Epidermal melanocyte (primary cell): ENCODE measurements around the gene AUTS2.

Experiments used
- DNase-seq: peaks from one replicate; pipeline ENCODE4 v3.0.0; 2011; ENCODE audit warnings: low spot score; ENCODE audit not compliant: insufficient read length

Gene AUTS2

DNA sequence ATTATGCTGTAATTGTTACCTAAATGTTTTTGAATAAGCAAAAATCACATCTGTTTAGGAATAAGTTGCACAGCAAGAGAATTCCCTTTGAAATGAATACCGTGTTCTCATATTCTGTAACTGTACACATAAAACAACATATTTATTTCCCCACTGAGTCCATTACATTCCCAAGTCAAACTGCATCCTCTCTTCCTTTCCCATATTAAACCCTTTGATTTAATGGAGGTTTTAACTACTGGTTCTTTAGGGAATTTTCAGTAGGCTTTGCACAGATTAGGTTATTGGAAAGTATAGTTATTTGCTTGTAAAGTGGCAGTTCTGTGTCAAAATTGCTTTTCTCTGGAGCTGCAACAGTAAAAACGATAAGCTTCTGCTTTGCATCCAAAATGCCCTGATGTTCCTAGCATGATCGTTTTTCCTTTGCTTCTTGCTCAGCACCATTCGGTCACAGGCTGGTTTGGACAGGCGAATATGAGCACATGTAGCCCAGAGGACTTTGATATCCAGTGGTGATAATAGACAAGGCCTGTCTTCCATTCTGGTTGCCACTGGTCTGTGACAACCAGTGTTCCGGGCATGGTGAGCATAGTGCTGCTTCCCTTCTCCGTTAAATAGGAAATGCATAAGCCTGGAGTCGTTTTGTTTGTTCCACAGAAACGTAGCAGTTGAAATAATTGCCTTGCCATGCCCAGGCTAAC is 696.1 kb downstream of the AUTS2 start:
- no peak for DNase-seq

DNA sequence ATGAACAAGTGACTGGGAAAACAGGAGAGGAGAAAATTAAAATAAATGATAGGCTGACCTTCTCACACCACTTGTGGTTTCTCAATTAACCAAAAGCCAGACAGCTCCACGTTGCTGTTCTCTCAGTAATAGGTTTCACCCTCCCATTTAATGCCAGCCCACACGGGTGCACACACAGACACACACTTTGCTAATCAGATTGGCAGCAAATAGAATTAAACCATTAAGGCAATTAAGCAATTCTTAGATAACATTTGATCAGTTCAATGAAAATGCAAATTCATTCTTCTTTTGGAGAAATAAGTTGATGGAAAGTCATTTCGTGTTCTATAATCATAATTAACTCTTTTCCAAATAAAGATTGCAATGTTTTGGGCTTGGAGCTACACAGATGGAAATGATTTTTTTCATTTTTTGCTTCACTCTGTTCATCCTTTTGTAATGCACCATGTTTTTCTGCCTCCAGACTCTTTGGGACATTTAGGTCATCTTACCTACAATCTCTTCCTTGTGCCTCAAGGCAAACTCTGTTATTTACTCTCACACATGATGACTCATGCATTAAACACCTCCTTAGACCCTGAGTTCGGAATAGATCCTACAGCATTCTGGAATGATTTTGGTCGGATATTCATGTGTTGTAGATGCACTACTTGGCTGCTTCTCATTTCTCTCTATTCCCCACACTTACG is 700.7 kb downstream of the AUTS2 start:
- no peak for DNase-seq

DNA sequence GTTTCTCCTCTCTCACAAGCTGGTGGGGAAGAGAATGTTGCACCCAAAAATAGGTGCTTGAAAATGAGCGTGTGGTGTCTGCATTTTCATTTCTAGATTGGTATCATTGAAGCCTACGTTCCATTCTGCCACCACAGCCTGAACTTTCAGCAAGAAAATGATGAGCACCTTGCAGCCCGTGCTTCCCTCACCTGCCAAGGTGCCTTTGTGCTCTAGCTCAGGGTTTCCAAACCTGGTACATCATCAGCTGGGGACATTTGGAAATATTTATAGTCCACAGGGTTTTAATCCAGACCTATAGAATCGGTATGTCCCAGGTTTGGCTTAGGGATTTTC is 701.2 kb downstream of the AUTS2 start:
- DNase-seq: no peak

DNA sequence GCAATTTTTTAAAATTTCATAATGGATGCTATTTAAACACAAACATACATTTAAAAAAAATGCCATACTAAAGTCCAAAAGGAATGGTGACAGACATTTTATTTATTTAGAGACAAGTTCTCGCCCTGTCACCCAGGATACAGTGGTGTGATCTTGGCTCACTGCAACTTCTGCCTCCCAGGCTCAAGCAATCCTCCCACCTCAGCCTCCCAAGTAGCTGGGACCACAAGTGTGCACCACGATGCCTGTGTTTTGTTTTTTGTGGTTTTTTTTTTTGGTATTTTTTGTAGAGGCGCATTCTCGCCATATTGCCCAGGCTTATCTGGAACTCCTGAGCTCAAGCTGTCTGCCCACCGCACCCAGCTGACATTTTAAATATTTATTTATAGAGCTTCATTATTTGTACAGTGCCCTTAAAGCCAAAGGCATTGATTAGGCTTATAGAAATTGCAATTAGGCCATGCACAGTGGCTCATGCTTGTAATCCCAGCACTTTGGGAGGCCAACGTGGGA is 703.5 kb downstream of the AUTS2 start:
- no peak for DNase-seq

DNA sequence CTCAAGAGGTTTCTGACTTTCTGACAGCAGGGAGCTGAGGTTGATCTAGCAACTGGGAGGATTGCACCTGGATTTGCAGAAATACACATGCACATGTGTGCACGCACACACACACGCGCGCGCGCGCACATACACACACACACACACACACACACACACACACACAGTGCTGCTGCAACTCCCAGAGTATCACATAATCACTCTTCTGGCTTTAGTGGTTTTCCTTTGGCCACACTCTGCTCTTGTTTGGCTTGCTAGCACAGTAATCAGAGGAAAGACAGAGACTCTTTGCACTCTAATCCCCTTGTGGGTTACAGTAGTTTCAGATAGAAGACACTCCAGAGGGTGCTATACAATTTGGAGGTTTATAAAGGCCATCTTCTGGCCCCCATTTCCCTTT is 705.0 kb downstream of the AUTS2 start:
- DNase-seq: no peak

DNA sequence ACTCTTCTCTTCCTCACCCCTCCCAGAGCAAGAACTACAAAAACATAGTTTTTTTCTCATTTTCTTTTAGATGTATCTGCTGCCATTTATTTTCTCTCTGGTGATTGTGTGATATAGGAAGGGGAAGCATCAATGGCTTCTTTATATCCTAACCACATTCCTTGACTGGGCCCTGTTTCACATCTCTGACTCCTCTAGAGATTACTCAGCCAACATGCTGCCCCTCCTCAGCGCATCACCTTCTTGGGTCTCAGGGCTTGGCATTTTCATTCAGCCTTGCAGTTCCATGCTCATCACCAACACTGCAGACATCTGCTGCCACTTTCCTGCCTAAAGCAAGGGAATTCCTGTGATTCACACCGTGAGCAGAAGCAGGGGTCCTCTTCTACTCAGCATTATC is 705.5 kb downstream of the AUTS2 start:
- no peak for DNase-seq

DNA sequence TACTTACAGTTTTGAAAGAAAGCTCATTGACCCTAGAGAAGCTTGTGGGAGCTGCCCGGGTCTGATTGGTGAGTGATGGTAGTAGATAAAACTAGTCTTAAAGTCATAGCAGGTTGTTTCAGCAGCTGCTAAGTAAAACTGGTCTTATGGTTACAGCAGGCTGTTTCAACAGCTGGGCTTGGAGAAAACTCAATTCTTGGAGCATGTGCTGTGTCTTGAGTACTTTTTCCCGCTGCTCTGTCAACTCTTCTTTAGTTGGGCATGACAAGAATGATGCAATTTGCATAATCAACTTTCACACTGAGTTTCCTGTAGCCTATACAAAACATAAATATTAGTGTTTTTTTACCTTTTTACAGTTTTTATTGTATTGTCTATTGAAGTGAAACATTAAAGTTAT is 707.9 kb downstream of the AUTS2 start:
- no peak for DNase-seq

DNA sequence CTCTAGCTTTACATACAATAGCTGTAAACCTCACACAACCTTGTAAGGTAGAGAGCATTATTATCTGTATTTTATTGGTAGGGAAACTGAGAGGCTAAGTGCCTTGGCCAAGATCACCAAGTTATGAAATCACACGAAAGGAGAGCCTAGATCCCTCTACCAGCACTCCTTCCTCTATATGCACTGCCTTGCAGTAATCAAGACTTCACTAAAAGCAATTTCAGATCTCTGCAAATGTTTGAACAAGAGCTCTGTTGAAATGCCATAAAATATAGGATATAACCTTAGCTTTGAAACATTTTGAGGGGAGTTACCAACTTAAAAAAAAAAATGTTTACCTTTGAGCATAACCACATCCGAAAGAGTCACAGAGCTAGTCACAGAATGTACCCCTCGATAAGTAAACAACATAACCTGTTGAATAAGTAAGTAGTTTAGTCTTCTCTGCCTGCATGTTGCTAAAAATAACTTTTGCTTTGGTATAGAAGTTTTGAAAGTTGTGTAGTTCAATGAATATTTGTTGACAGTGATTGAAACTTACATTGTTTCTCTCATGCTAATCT is 709.4 kb downstream of the AUTS2 start:
- DNase-seq: no peak

DNA sequence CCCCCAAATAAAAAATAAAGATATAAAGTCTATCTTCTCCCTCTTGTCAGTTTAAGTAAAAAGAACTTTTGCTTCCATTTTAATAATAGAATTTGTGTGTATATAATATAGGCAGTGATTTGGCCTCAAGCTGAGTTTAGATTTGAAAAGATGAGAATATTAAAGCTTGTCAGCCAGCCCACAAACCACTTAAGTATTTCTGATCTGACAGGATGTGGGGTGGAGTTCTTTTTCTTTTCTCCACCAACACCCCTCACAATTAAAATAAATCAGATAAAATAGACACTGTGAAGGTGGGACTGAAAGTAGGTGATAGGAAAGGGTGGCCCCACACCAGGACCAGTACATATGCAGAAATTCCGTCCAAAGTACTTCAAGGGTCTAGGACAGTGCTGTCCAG is 714.1 kb downstream of the AUTS2 start:
- no peak for DNase-seq

DNA sequence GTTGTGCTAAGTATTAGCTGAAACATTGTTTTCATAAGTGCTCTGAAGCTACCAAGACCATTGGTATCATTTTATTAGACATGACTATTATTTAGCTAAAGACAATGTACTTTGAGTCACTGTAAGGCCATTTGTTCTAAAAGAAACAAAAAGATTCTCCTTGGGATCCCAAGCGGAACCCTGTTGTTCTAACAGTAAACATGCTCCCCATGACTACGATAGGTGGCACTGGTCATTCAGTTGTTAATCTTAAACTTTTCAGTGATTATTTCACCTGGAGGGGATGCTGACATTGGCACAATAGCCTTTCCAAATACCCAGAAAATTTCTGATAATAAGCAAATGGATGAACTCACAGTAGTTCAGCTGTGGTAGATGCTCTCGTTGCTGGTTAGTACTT is 715.0 kb downstream of the AUTS2 start:
- DNase-seq: no peak

DNA sequence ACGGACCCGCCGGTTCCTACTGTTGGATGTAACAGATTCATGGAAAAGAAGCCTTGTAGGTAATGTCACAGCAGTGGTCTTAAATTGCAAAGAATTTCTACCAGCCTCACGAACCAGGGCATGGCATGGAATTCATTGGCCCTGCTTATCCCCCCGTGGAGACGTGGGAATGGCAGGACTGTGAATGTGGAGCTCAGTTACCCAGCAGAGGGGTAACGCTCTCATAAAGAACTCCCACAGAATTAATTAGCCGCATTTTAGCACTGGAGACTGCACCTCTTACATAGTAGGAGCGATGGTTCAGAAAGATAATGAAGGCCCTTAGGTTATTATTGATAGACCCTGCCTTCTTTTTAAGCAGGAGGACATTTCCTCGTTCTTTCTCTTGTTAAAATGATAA is 715.4 kb downstream of the AUTS2 start:
- no peak for DNase-seq

DNA sequence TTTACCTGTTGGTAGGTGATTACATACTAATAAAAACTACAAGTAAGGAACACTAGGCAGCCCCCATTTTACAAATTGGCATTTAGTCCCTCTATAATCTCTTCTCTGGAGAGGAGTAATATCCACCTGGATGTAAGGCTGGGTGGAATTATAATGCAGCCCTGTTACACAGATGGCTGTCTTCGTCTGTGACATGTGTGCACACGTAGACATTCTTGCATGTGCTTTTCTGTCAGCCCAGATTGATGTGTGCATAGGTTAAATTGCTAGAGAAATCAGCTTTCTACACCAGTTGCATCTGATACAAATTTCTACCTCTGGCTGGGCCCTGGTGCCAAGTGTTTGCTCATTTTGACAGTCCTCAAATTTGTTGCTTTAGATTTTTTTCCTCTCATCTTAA is 715.9 kb downstream of the AUTS2 start:
- no peak for DNase-seq

DNA sequence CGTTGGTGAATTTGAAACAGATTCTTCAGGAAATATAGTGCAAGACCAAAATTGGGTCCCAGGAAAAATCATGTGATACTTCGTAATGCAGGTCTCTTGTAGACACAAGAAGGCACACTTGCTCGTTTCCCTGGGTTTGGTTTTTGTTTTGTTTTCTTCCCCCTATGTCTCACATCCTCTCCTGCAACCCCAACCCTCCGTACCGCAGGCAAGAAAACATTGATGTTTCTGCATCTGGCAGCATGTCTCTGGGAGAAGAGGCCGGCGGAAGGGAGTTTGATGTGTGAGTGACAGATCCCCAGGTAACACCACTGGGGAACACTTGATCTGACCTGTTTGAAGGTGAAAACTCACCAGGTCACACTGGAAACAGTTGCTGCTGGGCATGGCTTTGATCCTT is 718.5 kb downstream of the AUTS2 start:
- no peak for DNase-seq

DNA sequence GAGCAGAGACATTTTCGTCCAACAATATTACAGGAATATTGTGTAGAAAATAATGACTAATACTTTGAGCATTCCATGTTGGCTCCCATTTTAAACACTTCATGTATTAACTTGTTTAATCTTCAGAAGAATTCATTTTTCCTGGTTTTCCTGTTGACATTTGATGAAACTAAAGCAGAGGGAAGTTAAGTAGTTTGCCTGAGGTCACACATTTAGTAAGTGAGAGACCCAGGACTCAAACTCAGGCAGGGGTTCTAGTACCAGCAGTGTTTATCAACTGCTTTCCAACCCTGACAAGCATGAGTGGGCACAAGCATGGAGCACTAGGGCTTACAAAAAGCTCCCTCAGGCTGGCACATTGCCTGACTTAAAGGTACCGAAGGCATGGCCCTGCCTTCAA is 719.1 kb downstream of the AUTS2 start:
- no peak for DNase-seq

DNA sequence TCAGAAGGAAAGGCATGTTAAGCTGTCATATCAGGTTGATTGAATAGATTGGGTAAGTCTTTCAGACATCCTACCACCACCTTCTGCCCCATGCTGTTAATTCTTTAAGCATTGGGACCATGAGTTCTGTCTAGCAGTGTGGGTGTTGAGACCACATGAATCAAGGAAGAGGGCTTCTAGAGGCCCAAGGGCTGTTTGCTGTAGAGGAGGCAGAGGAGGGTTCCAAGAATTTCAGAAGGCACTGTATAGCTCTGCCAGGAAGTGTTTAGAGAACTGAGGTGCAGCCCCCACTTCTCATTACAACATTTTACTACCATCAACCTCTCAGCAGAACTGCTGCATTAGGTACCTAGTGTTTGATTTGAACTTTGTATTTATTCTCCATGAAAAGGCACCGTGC is 720.2 kb downstream of the AUTS2 start:
- DNase-seq: no peak

DNA sequence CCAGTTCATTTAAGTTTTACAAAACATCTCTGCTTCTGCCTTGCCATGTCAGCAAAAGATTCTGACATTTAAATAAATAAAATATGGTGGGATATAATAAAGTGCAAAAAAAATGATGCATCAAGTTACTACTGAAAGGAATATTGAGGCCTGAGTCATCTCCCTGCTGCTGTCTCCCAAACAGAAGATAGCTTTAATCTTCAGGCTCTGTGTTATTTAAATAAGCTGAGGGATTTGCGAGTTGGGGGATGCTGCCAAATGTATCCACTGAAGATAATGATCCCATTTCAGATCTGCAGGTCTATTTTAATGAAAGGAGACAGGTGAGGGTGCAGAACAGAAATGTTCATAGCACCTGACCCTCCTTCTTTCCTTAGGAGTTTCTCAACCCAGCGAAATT is 720.8 kb downstream of the AUTS2 start:
- no peak for DNase-seq

DNA sequence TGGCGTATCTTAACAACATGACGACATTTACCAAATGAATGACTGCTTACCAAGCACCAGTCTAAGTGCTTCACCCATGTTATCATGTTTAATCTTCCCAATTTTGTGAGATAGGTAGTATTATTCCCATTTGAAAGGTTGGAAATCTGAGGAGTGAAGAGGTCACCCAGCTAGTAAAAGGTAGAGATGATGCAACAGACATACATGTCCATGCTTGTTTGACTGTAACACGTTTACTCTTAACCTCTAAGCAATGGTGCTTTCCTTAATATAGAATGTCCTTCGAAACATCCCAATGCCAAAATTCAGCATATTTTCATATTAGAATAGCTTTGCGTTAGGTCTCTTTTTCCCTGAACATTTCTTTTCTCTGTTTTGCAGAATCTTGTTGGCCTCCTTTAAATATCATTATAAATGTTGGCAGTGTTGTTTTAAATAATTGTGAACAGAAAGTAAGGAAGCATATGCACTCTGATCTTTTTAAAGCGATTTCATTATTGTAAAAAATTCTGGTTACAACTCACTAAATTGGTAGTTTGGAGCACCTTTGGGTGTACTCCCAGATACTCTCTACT is 722.8 kb downstream of the AUTS2 start:
- no peak for DNase-seq

DNA sequence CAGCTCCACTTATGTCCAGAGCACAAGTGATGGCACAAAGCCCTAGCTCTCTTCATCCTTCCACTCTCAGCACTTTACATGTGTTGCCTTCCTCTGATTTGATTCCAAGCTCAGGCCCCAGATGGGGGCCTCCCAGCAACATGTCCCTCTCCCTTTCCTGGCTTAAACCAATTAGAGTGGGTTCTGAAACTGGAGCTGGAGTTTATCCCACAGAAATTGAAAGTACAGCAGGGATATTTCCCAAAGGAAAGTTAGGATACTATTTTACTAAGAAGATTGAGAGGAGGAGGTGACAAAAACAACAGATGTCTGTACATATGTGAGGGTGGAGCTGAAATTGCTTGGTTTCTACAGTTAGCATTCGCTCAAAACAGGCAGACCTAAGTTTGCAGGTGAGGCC is 724.6 kb downstream of the AUTS2 start:
- no peak for DNase-seq

DNA sequence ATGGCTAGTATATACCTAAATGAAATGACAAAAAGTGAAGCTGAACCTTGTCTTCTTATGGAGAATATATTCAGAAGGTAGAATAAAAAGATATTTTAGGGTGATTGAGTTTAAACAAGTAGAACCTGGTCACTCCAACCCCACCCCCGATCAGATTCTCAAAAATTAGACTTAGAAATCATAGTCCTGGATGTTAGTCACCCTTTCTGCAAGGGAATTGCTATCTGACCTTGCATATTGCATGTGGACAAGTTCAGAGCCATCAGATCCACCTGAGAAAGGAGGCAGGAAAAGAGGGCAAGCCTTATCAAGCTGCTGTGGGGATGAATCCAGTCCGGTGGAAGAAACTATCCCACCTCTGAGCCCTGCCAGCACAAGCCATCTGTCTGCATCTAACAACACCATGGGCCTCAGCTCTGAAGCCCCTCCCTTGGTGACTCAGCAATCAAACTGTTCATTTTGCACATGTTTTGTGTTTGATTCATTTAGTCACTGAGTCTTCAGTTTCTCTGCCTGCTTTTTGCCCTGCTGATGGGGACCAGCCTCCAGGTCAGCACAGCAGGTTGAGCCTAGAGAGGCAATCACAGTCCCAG is 727.3 kb downstream of the AUTS2 start:
- DNase-seq: no peak

DNA sequence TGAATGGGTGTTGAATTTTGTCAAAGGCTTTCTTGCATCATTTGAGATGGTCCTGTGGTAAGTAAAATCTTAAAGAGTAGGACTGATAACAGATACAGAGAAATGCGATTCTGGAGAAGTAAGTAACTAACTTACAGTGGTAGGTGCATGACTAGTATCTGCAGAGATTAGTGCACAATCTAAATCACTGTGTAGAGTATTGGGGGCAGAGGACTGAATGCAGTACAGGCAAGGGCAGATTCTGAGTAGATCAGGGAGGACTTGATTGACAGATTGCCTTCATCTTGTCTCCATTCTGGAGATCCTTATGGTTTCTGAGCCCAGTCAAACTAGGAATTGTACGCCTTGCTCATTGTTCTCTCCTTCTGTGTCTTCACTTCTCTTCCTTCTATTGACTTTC is 736.0 kb downstream of the AUTS2 start:
- DNase-seq: no peak

DNA sequence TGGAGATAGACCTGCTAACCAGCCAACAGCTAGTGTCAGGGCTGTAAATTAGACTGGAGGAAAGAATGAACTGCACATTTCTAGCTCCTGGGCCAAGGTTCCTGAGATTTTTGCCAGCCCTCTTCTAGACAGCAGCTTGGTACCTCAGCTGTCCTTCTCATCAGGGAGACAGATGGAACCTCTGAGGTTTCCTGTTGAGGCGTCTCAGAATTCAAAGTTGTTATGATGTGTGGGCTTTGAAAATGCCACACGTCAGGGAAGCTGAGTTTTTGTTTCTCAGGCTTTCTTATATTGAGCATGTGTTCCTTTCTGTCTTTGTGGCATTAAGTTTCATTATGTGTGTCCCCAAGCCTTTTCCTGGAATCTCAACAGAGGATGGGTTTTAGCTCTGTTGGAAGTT is 736.6 kb downstream of the AUTS2 start:
- DNase-seq: no peak

DNA sequence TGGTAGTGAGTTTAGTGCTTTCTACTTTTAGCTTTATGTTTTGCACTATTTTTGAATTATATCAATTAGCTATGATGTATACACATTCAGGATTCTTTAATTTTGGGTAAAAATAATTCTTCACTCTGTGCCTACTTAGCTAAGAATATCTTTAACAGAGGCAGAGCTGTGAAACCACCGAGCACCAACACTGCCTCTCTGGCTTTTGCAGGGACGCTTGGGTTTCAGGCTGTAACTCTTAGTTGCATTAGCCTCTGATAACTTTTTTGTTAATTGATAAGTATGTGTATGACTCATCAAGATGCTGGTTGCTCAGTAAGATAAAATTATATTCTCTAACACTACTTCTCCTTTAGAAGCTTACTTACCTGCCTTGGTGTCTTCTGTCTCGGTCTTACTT is 738.3 kb downstream of the AUTS2 start:
- DNase-seq: no peak
